Fibroblast of skin of right quadriceps (primary cell): ENCODE results near the gene SPIB.
"Not testable (repeated sequence)": the region's sequence is repeated elsewhere in the genome, so short reads cannot be mapped to it uniquely, and the experiment has no call there.

Source experiments
- DNase-seq: peaks from one replicate; pipeline ENCODE4 v3.0.0-alpha.2; 2013

SPIB gene

GRCh38 chr19:50418176-50419021 lies at the start of gene SPIB:
TSS of gene SPIB (plus strand) at chr19:50418938. CDS start at chr19:50418963, 25 bp downstream.
- no peak for DNase-seq

GRCh38 chr19:50371914-50372475 lies 46.7 kb upstream of the SPIB start:
- DNase-seq: no peak

- peak; percentile 97 for DNase-seq
Observed at GRCh38 chr19:50376166-50377050, 42.3 kb upstream of the SPIB start, which contains the start of gene NR1H2. TSS of gene NR1H2 (plus strand) at chr19:50376457. CDS start at chr19:50377606, 1,149 bp downstream.

- no peak for DNase-seq
Observed at GRCh38 chr19:50377051-50377461, 41.7 kb upstream of the SPIB start.

- no peak for DNase-seq
Observed at GRCh38 chr19:50377517-50377916, 41.2 kb upstream of the SPIB start.

GRCh38 chr19:50378169-50378862 lies 40.4 kb upstream of the SPIB start:
- DNase-seq: no peak

- no peak for DNase-seq
Observed at GRCh38 chr19:50378863-50379236, 39.9 kb upstream of the SPIB start.

GRCh38 chr19:50379602-50380001 lies 39.1 kb upstream of the SPIB start:
- DNase-seq: no peak

GRCh38 chr19:50380137-50380536 lies 38.6 kb upstream of the SPIB start:
- DNase-seq: no peak

- no peak for DNase-seq
Observed at GRCh38 chr19:50380751-50381151, 38.0 kb upstream of the SPIB start.

- DNase-seq: no peak
Observed at GRCh38 chr19:50381881-50382729, 36.6 kb upstream of the SPIB start.

- DNase-seq: peak; percentile 19
Observed at GRCh38 chr19:50383001-50383851, 35.5 kb upstream of the SPIB start.

GRCh38 chr19:50383852-50384684 lies 34.7 kb upstream of the SPIB start, which contains the start of gene POLD1:
TSS of gene POLD1 (plus strand) at chr19:50384347. CDS start at chr19:50398852, 14,505 bp downstream.
- peak; percentile 95 for DNase-seq

- no peak for DNase-seq
Observed at GRCh38 chr19:50384685-50385535, 33.8 kb upstream of the SPIB start.

- DNase-seq: peak; percentile 16
Observed at GRCh38 chr19:50387176-50387867, 31.4 kb upstream of the SPIB start.

- DNase-seq: no peak
Observed at GRCh38 chr19:50387868-50388245, 30.9 kb upstream of the SPIB start.

GRCh38 chr19:50390295-50390694 lies 28.4 kb upstream of the SPIB start:
- DNase-seq: not testable (repeated sequence)

GRCh38 chr19:50390952-50391351 lies 27.8 kb upstream of the SPIB start:
- DNase-seq: not testable (repeated sequence)
